CD4-positive, alpha-beta T cell treated with Interleukin-1 beta for 1 hour (primary cell): ENCODE data around the gene TMED9.

Experiments
- DNase-seq, 2 donors: peaks; one replicate each; pipeline ENCODE4 v3.0.0-alpha.2; 2020 to 2022

TMED9 gene

GRCh38 chr5:177588413-177588909, 3.5 kb upstream of the TMED9 start:
- DNase-seq, result no peak

GRCh38 chr5:177590406-177590805, 1.6 kb upstream of the TMED9 start:
- DNase-seq, result no peak

DNA sequence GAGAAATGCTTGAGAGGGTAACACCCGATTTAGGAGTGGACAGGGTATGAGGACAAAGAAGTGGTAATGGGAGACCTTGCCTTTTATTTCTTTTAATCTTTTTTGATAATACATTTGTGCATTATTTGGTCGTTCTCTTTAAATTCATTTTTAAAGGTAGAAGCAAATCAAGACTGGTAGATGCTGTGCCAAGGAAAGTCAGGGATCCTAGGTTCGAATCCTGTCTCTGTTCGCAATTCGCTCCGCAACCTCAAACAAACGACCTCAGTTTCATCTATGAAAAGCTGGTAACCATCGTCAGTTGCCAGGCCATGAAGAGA, 353 bp upstream of the TMED9 start:
- no peak for DNase-seq

DNA sequence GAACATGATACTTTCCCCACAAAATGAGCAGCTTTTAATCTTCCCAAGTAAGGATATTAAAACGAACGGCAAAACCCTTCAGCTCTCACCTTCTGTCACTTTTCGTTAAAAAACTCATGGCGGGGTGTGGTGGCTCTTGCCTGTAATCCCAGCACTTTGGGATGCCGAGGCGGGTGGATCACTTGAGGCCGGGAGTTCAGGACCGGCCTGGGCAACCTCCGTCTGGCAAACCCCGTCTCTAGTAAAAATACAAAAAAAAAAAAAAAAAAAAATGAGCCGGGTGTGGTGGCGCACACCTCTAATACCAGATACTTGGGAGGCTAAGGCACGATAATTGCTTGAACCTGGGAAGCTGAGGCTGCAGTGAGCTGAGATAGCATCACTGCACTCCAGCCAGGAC, 902 bp downstream of the TMED9 start:
- no peak for DNase-seq

GRCh38 chr5:177593511-177593910, 1.5 kb downstream of the TMED9 start:
- no peak for DNase-seq

GRCh38 chr5:177594071-177594470, 2.1 kb downstream of the TMED9 start:
- DNase-seq, result no peak

GRCh38 chr5:177595026-177595585, 3.1 kb downstream of the TMED9 start:
- no peak for DNase-seq

DNA sequence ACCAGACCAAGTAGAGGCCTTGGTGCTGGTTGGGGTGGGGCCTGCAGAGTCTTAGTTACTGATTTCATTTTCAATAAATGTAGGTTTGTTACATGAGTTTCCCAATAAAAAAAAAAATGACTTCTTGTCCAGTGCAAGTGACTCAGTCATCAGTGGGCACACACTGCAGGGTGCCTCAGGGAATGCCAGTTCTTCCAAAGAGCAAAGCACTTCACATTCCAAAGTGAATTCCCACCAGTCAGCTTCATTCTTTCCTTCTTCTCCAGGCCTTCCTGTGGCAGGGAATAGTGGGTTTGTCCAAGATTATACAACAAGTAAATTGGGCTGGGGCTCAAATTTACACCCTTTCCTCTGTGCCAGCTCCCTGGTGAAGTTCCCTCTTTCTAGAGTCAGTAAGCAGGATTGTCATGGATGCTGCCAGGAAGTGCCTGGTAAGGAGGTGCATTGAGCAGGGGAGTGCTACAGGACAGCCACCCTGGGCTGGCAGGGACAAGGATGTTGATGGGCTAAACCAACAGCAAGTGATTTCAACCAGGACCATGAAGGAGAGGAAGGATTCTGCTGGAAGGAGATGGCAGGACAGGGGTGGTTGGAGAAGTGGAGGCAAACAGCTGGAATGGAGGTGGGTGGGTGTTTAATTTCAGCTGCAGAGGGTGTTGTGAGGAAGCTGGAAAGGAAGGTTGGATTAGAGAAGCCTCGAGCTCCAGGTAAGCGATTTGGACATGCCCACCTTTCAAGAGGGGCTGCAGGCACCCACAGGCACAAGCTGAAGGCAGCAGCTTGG, 4.2 kb downstream of the TMED9 start:
- no peak for DNase-seq

DNA sequence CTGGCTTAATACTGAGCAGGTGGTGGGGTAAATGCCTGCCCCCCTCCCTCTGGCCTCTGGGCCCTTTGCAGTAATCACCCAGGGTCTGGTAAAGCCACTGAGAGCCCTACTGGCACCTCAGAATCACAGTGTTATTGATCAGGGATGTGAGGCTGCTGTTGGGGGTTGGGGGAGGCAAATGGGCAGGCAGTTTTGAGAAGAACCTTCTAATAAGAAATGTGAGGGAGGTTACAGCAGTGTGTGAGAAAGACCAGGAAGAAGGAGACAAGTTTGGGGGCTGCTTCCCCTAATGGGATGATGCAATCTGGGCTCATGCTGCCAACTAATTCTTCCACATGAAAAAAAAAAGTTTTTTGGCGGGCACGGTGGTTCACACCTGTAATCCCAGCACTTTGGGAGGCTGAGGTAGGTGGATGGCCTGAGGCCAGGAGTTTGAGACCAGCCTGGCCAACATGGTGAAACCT, 4.8 kb downstream of the TMED9 start:
- DNase-seq, result no peak

- no peak for DNase-seq
Measured at GRCh38 chr5:177598477-177598876, 6.5 kb downstream of the TMED9 start.

- DNase-seq, result peak; percentile 81 to 83
Measured at GRCh38 chr5:177599731-177600507, 7.9 kb downstream of the TMED9 start, which contains the start of gene B4GALT7. Gene B4GALT7 (plus strand): TSS chr5:177600132. CDS start chr5:177600211, 79 bp downstream.

DNA sequence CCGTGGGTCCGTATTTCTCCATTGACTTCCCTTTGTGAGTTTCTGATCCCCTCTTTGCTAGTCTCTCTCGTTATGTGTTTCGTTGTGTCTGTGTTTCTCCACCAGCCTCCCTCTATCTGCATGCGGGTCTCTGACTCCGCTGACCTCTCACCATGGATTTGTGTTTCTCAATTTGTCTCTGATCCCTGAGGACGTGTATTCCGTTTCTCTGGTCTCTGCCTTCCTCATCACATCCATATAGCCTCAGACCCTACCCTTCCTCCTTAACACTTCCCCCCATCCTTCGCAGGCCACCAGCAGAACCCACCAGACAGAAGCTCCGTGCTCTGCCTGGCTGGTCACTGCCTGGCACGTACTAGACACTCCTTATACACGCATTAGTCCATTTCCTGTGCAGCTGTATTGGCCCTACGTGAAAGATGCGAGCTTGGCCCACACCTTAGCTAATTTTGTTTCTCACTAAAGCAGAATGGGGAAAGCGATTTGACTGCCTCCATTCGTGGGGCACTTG, 8.6 kb downstream of the TMED9 start:
- DNase-seq, result peak in 1 of 2 donors; percentile 23

GRCh38 chr5:177601126-177601525, 9.1 kb downstream of the TMED9 start:
- DNase-seq, result no peak

GRCh38 chr5:177601577-177602457, 9.8 kb downstream of the TMED9 start:
- no peak for DNase-seq

GRCh38 chr5:177602458-177602830, 10.4 kb downstream of the TMED9 start:
- no peak for DNase-seq

DNA sequence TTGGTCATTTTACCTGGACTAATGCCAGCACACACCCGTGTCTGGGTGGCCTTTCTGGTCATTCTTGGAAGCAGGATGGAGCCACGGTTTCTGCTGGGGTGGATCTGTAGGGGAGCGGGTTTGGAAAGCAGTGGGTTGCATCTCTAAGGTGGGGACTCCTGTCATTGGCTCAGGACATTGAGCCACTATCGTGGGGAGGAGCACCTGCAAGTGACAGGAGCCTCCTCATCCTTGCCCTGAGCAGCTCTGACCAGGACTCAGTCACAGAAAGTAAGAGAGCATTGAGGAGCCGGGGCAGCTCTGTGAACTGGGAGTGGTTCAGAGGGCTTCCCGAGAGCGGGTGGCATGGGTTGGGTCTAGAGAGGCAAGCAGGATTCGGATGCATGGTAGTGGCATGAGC, 11.6 kb downstream of the TMED9 start:
- no peak for DNase-seq

DNA sequence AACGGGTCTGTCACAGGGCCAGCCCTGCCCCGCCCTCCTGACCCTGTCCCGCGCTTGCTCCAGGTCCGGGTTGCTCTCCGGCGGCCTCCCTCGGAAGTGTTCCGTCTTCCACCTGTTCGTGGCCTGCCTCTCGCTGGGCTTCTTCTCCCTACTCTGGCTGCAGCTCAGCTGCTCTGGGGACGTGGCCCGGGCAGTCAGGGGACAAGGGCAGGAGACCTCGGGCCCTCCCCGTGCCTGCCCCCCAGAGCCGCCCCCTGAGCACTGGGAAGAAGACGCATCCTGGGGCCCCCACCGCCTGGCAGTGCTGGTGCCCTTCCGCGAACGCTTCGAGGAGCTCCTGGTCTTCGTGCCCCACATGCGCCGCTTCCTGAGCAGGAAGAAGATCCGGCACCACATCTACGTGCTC, 12.1 kb downstream of the TMED9 start:
- DNase-seq, result no peak

DNA sequence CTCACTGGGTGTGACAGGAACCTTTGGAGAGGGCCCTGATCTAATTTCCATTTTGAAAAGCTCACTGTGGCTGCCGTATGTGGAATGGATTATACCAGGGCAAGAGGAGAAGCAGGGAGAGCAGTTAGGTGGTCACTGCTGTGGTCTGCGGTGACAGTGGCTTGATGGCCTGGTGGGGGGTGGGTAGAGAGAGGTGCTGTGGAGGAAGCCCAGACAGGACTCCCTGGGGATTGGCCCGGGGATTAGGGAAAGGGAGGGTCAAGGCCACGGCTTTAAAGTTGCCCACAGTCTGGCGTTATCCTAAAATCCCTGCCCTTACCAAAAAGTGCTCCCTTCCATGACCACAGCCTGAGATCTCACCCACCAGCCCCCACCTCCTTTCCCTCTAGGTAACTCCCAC, 12.7 kb downstream of the TMED9 start:
- DNase-seq, result no peak

DNA sequence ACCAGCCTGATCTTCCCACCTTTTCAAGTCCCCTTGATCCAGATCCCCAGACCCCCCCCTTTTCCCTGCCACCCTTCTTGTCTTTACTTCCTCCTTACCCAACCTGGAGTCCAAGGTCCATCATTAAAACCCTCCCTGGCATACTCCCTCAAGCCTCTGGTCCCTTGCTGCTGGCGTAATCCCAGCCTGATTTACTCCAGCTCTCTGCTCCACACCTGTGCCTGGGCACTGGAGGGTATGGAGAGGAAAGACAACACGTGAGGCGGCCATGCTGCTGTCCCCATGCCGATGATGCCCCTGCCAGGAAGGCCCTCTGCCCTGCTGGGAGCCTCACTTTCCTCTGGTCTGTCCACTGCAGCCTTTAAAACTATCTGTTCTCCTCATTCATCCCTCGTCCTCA, 13.1 kb downstream of the TMED9 start:
- DNase-seq, result no peak

DNA sequence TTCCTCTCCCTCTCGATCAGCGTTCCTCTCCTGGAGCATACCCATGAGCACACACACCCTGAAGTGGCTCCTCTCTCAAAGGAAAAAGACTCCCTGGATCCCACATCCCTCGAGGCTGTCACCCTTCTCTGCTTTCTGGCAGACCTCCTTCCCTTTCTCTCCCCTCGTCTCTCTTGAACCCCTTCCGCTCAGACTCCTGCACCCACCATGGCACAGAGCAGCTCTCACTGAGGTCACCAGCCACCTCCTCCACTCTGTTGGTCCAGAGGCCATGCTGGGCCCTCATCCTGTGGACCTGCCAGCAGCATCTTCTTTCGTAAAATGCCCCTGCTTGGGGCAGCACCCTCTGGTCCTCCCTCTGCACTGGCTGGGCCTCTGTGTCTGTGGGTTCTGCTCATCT, 13.7 kb downstream of the TMED9 start:
- DNase-seq, result no peak

DNA sequence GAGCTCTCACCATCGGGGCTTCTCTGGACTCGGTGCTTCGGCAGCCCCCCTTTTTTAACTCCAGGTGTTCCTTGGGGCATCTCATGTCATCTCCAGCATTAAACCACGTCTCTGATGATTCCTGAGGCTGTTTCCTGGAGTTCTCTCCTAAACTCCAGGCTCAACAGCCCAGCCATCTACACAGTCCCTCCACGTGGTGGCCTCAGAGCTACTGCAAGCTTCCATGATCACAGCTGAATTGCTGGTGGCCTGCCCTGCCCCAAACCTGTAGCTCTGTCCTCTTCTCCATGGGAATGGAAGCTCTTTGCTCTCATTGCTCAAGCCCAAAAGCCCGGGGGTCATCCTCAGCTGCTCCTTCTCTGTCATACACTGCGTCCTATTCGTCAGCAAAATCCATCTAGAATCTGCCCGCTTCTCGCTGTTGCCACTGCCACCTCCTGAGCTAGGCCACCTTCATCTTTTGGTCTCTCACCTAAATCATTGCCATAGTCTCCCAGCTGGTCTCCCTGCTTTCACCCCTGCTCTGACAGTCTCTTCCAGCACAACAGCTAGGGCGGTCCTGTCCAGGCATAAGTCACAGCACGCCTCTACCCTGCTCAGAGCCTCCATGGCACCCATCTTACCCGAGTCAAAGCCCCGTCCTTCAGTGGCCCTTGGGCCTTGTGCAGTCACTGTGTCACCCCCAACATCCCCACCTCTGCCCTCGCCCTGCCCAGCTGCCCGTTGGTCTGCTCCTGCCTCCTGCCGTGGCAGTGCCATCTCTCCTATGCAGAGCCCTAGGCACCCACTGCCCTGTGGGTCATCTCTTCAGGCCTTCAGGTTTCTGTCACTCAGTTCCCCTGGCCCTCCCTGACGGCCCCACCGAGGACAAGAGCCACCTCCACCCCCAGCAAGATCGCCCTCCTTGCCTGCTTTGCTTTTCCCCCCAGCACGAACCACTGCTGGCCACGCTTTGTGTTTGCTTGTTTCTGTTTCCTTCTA, 14.4 kb downstream of the TMED9 start:
- no peak for DNase-seq
